ENCODE results near the gene ATP6V0B.

The ATP6V0B gene

DNA sequence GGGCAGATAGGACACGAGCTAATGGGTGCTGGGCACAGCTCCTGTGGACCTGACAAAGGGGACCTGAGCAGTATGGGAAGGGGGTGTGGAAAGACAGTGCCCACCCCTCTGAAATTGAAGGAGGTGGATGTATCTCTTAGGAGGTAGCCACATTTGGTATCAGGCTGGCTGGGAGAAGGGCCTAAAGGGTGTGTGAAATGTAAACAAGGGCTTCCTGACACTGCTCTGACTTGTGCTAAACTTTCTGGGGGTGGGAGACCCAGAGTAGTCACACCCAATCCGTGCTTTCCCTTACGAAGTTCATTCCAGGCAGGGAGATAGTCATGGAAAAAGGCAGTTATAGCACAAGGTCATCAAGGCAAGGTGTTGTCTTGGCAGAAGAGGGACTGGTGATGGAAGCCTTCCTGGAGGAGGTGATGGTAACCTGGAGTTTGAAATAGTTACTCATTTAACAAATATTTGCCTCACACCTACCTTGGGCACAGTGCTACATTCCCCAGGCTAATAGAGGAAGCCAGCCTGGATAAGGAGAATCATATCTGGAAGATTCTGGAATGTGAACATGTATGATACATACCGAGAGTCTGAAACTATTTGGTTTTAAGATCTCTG, 11.3 kb downstream of the ATP6V0B start:
- no peak for DNase-seq (ENCODE audit: low spot score)

DNA sequence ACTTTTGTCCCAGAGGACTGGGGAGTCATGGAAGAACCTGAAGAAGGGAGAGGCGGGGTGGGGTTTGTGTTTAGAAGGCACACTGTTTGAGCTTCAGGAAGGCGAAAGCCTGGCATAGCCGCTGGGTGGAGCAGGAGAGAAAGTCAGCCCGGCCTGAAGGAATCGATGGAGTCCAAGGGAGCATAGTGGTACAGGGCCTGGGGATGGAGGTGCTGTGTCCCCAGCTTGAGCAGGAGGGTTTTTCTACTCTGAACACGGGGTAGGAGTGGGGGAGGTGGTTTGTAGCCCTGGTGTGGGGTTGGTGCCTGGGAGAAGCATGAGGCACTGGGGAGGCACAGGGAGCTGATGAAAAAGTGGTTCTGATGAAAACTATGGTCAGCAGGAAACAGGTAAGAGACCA, 12.0 kb downstream of the ATP6V0B start:
- no peak for DNase-seq (ENCODE audit: low spot score)

DNA sequence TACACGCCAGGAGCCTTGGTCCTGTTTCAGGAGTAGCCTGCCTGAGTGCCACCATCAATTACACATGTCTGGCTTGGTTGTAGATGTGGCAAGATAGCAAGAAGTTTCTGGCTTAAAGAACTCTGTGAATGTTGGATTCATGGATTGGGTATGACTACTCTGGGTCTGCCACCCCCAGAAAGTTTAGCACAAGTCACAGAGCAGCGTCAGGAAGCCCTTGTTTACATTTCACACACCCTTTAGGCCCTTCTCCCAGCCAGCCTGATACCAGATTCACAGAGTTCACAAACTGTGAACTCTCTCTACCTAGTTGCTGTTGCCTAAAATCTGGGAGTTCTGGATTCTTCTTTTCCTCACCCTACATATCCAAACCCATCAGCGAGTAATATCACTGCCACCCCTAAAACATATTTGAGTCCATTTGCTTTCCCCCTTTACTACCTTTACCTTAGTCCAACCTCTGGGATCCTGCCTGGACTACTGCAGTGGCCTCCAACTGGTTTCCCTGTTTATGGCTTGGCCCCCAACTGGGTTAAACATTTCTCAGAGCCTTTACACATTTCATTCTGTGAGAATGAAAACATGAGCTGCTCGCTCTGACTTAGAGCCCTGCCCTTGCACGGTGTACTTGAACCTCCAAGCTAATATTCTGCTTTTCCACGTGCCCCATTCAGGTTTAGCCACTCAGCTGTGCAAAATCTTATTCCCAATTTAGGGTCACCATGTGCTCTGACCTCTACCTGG, 12.6 kb downstream of the ATP6V0B start:
- DNase-seq (ENCODE audit: low spot score): no peak

DNA sequence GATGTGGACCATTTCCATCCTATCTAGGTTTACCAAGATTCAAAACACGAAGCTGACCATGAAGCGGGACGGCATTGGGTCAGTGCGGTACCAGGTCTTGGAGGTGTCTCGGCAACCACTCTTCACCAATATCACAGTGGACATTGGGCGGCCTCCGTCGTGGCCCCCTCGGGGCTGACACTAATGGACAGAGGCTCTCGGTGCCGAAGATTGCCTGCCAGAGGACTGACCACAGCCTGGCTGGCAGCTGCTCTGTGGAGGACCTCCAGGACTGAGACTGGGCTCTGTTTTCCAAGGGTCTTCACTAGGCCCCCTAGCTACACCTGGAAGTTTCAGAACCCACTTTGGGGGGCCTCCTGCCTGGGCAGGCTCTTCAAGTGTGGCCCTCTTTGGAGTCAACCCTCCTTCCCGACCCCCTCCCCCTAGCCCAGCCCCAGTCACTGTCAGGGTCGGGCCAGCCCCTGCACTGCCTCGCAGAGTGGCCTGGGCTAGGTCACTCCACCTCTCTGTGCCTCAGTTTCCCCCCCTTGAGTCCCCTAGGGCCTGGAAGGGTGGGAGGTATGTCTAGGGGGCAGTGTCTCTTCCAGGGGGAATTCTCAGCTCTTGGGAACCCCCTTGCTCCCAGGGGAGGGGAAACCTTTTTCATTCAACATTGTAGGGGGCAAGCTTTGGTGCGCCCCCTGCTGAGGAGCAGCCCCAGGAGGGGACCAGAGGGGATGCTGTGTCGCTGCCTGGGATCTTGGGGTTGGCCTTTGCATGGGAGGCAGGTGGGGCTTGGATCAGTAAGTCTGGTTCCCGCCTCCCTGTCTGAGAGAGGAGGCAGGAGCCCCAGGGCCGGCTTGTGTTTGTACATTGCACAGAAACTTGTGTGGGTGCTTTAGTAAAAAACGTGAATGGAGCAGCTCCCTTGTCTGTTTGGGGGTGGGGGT, 15.8 kb downstream of the ATP6V0B start:
- no peak for DNase-seq (ENCODE audit: low spot score)

DNA sequence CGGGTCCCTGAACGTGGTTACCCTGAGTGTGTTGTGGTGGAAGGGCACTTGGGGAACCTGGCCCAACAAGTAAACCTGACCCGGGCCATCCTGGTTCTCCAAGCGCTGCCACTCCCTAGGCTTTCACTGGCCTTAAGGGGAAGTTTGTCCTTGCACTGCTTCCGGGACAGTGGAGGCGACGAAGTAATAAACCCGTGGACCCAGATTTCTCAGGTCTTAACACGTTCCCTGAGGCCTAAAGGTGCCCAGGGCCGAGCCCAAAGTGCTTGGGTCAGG, 16.4 kb downstream of the ATP6V0B start:
- DNase-seq (ENCODE audit: low spot score): no peak

DNA sequence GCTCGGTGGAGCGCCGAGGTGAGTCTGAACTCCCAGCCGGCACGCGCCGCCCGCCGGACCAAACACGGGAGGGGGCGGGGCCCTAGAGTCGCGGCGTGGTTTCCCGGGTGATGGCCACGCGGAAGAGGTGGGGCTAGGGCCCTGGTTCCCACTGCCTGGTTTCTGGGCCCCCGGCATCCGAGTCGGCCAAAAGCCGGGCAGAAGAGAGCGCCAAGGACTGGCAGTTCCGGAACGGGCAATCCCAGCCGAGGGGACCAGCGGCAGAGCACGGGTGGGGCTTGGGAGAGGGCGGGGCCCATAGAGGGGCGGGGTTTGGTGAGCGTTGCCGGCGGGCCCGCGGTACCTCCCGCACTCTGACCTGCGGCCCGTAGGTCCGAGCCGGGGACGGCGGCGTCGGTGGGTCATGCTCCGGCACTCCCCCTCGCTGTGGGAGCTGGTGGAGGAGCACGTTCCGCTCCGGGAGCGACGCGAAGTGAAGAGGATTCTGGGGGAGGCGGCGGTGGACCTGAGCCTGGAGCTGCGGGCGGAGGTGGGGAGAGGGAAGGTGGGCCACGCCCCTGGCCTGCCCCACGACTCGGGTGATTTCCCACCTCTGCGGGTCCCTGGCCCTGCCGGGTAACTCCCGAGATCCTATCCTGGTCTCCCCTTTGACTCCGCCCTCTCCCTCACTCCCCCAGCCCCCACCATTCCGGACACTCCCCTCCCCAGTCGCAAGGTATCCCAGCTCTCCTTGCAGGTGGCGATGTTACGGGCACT, 16.9 kb downstream of the ATP6V0B start, which contains the start of gene CCDC24:
TSS of gene CCDC24 (plus strand) at position 124 of the 756 bp plus-strand sequence. CDS start at position 404, 280 bp downstream.
- DNase-seq (ENCODE audit: low spot score): peak; percentile 73

DNA sequence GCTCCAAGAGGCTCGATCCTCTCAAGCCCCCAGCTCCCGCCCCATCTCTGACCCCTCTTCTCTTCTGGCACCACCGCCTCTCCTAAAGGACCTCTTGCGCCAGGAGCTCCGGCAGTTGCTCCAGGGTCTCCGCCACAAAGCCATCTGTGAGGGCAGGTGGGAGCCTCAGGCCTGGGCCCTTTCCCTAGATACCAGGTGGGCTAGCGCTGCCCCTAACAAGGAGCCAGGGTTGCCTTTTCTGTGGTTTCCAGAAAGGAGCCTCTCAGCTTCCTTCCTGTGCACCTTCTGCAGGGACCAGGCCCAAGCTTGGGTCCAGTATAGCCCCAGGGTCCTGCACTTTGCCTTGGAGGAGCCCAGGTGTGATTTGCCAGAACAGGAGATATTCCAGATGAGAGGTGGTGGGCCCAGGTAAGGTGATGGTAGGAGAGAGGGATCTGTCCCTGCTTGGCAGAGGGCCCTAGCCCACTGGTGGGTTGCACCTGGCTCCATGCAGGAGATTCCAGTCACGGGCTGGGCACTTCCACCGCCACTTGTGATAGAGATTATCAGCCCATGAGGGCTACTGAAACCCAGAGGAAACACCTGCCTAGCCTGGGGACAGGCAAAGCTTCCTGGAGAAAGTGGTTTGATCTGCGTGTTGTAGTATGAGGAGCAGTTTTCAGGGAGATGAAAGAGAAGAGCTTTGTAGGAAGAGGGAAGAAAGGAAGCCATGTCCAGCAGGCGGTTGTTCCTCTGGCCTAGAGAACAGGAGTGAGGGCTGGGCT, 17.7 kb downstream of the ATP6V0B start:
- no peak for DNase-seq (ENCODE audit: low spot score)

DNA sequence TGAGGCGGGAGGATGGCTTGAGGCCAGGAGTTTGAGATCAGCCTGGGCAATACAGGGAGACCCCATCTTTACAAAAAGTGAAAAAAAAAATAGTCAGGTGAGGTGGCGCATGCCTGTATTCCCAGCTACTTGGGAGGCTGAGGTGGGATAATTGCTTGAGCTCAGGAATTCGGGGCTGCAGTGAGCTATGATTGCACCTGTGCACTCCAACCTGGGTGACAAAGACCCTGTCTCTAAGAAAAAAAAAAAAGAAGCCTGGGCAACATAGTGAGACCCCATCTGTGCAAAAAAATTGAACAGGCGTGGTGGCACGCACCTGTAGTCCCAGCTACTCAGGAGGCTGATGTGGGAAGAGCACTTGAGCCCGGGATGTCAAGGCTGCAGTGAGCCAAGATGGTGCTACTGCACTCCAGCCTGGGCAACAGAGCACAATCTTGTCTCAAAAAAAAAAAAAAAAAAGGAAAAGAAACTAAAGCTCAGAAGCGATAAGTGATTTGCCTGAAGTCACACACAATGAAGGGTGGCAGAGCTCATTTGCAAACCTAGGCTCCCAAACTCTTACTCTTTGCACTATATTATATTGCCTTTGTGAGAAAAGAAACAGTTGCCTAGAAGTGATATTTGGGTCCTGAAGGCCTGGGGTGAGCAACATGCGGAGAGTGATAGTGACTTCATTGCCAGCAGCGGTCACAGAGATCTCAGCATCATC, 18.6 kb downstream of the ATP6V0B start:
- no peak for DNase-seq (ENCODE audit: low spot score)

DNA sequence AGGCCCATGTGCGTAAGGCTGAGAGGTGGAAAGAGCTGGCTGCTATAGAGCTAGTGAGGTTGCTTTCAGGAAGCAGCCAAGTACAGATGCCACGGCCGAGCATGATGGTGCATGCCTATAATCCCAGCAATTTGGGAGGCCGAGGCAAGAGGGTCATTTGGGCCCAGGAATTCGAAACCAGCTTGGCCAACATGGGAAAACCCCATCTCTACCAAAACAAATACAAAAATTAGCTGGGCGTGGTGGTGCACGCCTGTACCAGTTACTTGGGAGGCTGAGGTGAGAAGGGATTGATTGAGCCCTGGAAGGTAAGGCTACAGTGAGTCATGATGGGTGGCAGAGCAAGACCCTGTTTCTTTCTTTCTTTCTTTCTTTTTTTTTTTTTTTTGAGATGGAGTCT, 19.3 kb downstream of the ATP6V0B start:
- DNase-seq (ENCODE audit: low spot score): no peak

DNA sequence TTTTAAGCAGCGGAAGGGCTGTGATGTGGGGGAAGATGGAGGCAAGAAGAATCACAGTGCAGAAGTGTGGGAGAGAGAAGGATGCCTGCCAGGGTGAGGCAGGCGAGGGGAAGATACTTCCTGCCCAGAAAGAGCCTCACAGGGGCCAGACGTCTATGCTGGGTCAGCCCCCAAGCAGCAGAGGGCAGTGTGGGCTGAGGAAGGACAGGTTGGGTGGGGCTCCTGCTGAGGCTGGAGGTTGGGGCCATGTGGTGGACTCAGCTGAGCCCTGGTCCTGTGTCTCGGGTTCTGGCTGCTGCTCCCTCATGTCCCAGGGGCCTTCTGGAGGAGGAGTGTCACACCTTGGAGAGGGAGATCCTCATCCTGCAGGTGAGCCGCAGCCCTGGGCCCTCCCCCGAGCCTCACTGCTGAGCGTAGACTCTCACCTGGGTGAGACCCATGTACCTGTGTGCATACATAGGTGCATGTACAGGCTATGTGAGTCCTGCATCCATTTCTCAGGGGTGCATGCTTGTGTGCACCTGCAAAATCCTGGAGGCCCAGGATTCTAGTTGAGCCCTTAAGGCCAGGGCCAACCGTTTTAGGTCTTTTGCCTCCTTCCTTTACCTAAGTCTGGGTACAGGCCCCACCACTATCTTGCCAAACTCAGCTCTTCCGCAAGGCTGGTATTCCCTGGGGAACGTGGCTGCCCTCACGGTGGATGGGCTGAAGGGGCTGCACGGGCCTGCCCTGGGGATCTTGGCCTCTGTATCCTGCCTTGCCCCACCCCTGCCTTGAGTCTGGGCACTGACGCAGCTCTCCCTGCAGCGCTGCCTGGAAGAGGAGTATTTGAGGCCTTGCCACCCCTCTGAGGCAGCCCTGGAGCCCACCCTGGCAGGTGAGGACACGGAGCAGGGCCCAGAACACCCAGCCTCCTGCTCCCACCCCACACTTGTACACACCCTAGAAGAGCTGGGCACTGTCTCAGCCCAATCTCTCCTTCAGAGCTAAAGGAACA, 20.3 kb downstream of the ATP6V0B start:
- DNase-seq (ENCODE audit: low spot score): no peak

DNA sequence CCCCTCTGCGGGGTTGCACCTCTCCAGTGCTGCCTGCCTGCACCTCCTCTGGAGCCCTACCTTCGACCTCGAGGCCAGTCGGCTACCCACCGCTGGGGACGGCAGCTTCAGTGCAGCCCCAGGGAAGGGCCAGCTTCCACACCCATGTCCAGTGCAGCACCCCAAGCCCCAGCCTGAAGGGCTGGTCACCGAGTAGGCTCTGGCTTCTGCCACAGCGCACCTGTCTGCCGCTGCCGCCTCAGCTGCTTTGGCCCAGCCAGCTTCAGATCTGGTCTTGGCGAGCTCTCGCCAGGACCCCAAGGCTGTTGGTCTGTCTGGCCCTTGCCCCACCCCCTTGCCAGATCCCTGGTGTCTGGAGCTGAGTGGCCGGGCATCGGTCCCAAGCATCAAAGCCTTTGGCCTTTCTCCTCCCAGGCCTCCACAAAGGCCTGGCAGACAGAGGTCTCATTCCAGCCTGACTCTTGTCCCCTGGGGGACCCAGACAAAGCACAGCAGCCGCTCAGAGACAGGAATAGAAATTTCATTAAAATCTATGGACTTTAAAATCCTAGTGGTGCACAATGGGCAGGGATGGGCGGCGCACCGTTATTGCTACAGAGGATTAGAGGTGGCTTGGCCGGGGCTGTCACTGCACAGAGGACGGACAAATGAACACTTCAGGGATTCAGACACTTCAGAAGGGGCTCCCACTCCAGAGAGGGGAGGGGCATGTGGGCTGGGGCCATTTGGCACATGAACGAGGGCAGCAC, 21.4 kb downstream of the ATP6V0B start:
- no peak for DNase-seq (ENCODE audit: low spot score)

DNA sequence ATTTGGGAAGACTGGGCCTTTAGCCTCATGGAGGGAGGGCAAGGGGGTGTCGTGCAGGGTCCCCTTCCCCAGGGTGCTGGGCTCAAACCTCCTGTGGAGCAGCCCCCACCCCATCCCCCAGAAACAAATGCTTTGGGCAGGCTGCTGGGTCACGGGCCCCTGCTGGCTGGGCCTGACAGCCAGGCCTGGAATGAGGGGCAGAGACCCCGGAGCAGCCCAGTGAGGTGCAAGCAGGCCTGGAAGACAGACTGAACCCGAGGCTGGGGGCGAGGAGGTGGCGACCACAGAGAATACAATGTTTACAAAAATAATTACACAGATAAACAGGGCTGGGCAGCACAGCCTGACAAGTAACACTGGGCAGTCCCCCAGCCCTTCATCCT, 22.0 kb downstream of the ATP6V0B start:
- DNase-seq (ENCODE audit: low spot score): no peak

DNA sequence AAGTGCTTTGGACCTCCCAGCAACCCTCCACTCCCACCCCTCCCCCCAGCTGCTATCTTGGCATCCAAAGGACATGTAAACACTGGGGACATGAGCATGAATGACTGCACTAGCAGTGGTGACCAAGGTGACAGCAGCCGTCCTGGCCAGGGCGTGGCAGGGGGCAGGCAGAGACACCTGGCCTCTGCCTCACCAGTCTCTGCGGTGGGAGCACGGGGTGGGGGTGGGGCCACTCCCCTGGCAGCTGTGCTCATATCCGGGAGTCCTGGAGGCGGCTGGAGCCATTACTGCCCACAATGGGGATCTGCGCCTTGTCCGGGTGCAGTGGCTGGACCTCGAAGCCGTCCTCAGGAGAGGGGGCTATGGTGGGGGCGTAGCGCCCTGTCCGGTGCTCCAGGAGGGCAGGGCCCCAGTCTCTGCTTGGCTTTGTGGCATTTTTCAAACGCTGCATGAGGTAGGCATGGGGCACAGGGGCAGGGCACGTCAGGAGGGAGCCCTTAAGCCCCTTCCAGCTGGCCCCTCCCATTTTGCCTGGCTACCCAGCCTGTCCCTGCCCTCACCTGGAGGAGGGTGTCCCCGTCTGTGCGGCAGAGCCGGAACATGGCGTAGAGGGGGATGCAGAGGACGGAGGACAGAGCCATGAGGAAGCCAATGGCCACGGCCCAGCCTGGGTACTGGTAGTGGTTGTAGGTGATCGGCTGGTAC, 22.7 kb downstream of the ATP6V0B start:
- no peak for DNase-seq (ENCODE audit: low spot score)

DNA sequence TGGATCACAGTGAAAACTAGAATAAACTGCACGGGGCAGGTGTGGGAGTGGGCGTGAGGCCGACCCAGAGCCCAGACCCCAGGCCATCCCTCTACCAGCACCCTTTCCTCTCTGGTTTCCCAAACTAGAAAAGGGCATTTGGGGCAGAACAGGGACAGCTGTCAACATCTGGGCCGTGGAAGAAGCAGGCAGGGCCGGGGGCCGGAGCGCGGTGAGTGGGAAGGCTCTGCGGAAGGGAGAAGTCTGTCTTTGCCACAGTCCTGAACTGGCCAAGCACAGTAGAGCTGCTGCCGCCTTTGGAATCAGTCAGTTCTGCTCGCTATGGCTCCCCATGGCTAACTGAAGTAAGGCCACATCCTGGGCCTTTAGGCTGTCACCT, 23.2 kb downstream of the ATP6V0B start:
- DNase-seq (ENCODE audit: low spot score): no peak

DNA sequence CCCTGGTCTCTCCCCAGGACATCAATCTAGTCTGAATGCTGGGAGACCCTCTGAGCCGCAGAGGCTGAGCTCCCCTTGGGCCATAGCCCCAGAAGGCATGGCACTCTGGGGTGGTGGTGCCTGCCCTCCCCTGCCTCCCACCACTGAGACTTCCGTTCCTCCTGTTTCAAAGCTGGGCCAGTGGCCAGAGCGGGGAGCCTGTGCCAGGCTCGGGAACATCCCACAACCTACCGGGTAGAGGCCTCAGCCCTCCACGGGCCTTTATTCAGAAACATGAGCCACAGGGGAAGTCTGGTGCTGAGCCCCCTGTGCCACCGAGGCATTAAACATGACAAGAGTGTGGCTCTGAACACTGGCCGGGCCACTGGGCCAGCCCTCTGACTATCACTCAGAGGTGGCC, 24.7 kb downstream of the ATP6V0B start:
- no peak for DNase-seq (ENCODE audit: low spot score)

DNA sequence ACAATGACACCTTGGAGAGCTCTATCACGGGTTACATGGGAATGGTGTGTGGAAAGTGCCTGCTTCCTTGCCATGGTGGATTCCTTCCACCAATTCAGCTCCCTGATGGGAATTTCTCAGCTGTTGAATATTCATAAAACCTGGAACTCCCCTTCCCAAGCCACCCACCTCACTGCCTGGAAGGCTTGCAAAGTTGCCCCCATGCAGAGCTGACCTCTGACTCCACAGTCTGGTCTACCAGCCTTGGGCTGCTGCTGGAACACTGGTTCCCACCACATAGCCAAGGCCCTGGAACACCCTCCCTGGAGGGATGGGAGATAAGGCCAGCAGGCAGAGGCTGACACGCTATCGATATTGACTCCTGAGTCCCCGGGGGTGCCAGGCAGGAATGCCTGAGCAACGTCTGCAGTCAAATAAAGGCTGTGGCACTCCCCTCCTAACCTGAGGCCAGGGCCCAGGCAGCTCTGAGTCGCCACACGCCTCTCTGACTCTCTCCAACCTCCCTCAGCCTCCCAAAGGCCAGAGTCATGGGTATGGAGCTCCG, 25.4 kb downstream of the ATP6V0B start:
- DNase-seq (ENCODE audit: low spot score): no peak

DNA sequence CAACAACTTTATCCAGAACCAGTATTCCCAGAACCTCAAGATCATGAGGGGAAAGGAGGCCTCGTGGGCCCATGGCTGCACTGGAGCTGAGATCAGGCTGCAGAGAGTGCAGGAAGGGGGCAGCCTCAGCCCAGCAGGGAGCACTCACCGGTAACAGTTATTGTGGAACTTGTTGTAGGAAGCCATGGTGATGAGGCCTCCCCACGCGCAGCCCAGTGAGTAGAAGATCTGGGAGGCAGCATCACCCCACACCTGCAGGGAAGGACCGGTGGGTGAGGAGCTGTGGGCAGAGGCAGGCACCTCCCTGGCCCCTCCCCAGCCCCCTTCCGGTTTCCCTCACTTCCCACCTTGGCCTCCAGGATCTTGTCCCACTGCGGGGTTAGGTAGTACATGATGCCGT, 27.4 kb downstream of the ATP6V0B start:
- DNase-seq (ENCODE audit: low spot score): no peak

DNA sequence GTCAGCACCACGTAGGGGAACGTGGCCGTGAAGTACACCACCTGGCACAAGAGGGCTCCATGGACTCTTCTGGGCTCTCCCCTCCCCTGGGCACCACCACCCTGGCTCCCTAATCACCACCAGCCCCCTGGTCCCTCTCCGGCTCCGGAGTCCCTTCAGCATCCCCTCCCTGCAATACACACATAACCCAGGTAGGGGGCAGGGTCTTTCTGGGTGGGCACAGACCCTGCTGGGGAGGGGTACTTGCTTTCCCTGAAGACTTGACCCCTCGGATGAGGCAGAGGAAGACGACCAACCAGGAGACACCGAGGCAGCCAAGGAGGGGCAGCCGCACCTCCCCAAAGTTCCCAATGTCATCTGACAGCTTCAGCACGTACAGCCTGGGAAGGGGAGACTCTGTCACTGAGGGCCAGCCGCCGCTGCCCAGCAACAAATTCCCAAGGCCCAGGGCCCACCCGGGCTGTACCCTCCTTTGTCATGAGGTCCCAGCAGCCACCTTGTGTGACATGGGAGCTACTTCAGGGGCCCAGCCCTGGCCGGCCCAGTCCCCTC, 27.9 kb downstream of the ATP6V0B start:
- no peak for DNase-seq (ENCODE audit: low spot score)
